Neural cell (in vitro differentiated cells): ENCODE measurements around the gene HS1BP3. TPM values are rescaled to one million over a fixed set of nuclear protein-coding genes. Genes with fewer than 3 reads are reported as not detected.

Experiments
- H2AFZ ChIP-seq: fragments of 200-600, 300-800 bp; sonication (generic), shearing (Covaris generic); 2 replicates; pipeline ENCODE4 v1.6.0; 2014; ENCODE audit warnings: low read depth, mild to moderate bottlenecking, antibody characterized with exemption, low read length, moderate library complexity
- H3F3A ChIP-seq: fragments of 200-600 bp; shearing (Covaris generic); 2 replicates; pipeline ENCODE4 v1.6.1; 2016; ENCODE audit warnings: mild to moderate bottlenecking, moderate library complexity, mixed read lengths, antibody characterized with exemption, low read length; ENCODE audit not compliant: insufficient read depth, poor library complexity, severe bottlenecking
- H3K27ac ChIP-seq: fragments of 200-600, 300-800 bp; sonication (generic), shearing (Covaris generic); 2 replicates; pipeline ENCODE4 v1.5.1; 2014; ENCODE audit warnings: mild to moderate bottlenecking, low read length, moderate library complexity
- H3K27me3 ChIP-seq: fragments of 300-800, 200-600 bp; sonication (generic), shearing (Covaris generic); 2 replicates; pipeline ENCODE4 v1.6.0; 2014; ENCODE audit warnings: mild to moderate bottlenecking, low read depth, low read length, moderate library complexity; ENCODE audit not compliant: insufficient read depth
- H3K36me3 ChIP-seq: fragments of 300-800, 200-600 bp; sonication (generic), shearing (Covaris generic); 2 replicates; pipeline ENCODE4 v1.5.1; 2014; ENCODE audit warnings: mild to moderate bottlenecking, antibody characterized with exemption, low read length, moderate library complexity; ENCODE audit not compliant: insufficient read depth
- H3K4me2 ChIP-seq: fragments of 300-800, 200-600 bp; sonication (generic), shearing (Covaris generic); 2 replicates; pipeline ENCODE4 v1.6.0; 2014; ENCODE audit warnings: mild to moderate bottlenecking, low read length
- H3K4me3 ChIP-seq: fragments of 300-800, 200-600 bp; sonication (generic), shearing (Covaris generic); 2 replicates; pipeline ENCODE4 v1.5.1; 2014; ENCODE audit warnings: mild to moderate bottlenecking, low read length, moderate library complexity
- H3K79me2 ChIP-seq: fragments of 200-600 bp; shearing (Covaris generic); replicated peaks from 2 replicates; pipeline ENCODE4 v1.6.0; 2014; ENCODE audit warnings: mild to moderate bottlenecking, low read length, moderate library complexity; ENCODE audit not compliant: insufficient read depth
- H3K9ac ChIP-seq: fragments of 300-800, 200-600 bp; sonication (generic), shearing (Covaris generic); 2 replicates; pipeline ENCODE4 v1.6.1; 2016; ENCODE audit warnings: mild to moderate bottlenecking, low read length, mixed read lengths
- H3K9me2 ChIP-seq: fragments of 200-600 bp; shearing (Covaris generic); 2 replicates; pipeline ENCODE4 v1.6.1; 2016; ENCODE audit warnings: mild to moderate bottlenecking, low read length, mixed read lengths; ENCODE audit not compliant: insufficient read depth
- H3K9me3 ChIP-seq: fragments of 200-600, 300-800 bp; sonication (generic), shearing (Covaris generic); 2 replicates; pipeline ENCODE4 v1.6.1; 2016; ENCODE audit warnings: mild to moderate bottlenecking, mixed run types, low read length, moderate library complexity, mixed read lengths
- H4K20me1 ChIP-seq: fragments of 200-600 bp; shearing (Covaris generic); 2 replicates; pipeline ENCODE4 v1.6.1; 2016; ENCODE audit warnings: mild to moderate bottlenecking, mixed run types; ENCODE audit not compliant: insufficient read depth
- CTCF ChIP-seq: fragments of 450-650 bp; IDR thresholded peaks from 2 replicates; pipeline ENCODE4 v1.5.1; 2014; ENCODE audit warnings: antibody characterized with exemption, mild to moderate bottlenecking, moderate library complexity; ENCODE audit not compliant: poor library complexity, severe bottlenecking
- EP300 ChIP-seq: fragments of 450-650 bp; conservative IDR thresholded peaks from 2 replicates; pipeline ENCODE4 v1.6.1; 2014; ENCODE audit warnings: antibody characterized with exemption, mild to moderate bottlenecking, moderate library complexity; ENCODE audit not compliant: poor library complexity, severe bottlenecking
- EZH2 ChIP-seq: fragments of 200-600, 300-800 bp; shearing (Covaris generic), sonication (generic); IDR thresholded peaks from 2 replicates; pipeline ENCODE4 v1.6.1; 2014; ENCODE audit warnings: antibody characterized with exemption, low read length, borderline replicate concordance, mild to moderate bottlenecking; ENCODE audit not compliant: insufficient read depth, poor library complexity, severe bottlenecking
- MXI1 ChIP-seq: fragments of 450-650 bp; conservative IDR thresholded peaks from 2 replicates; pipeline ENCODE4 v1.6.1; 2014; ENCODE audit warnings: antibody characterized with exemption, mild to moderate bottlenecking; ENCODE audit not compliant: poor library complexity, severe bottlenecking
- POLR2AphosphoS5 ChIP-seq: IDR thresholded peaks from 2 replicates; pipeline ENCODE4 v1.6.1; 2012
- RAD21 ChIP-seq: fragments of 450-650 bp; conservative IDR thresholded peaks from 2 replicates; pipeline ENCODE4 v1.6.1; 2014; ENCODE audit warnings: antibody characterized with exemption, mild to moderate bottlenecking, moderate library complexity
- REST ChIP-seq: IDR thresholded peaks from 2 replicates; pipeline ENCODE4 v1.6.1; 2012; ENCODE audit warnings: borderline replicate concordance
- SMC3 ChIP-seq: fragments of 450-650 bp; conservative IDR thresholded peaks from 2 replicates; pipeline ENCODE4 v1.6.1; 2014; ENCODE audit warnings: antibody characterized with exemption, mild to moderate bottlenecking, moderate library complexity; ENCODE audit not compliant: poor library complexity
- TAF1 ChIP-seq: IDR thresholded peaks from 2 replicates; pipeline ENCODE4 v1.6.1; 2012; ENCODE audit warnings: low read depth
- polyA plus RNA-seq: library from polyadenylated mRNA; depleted of rRNA; stranded (reverse); fragments of >200 nt; gene quantifications from 2 replicates; pipeline ENCODE4 v1.2.3, GENCODE V29; 2014

Gene HS1BP3
- polyA plus RNA-seq, 1 donor from 2014 or later = 8.9 TPM

DNA sequence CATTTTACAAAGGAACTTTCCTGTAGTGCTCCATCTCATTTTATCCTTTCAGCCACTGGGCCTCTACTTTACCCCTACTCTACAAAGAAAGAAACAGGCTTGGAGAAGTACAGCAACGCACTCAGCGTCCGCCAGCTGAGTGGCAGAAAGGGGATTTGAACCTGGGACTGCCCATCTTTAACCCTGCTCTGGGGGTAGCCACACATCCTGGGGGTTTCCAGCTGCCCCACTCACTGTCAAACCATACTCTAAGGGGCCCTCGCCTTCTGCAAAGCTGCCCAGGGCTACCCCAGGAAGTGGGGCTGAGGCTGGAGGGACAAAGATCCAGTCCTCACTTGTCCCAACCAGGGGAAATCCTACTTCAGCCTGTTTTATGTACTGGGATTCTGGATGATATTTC lies 17.9 kb downstream of the HS1BP3 start:
- H3K9me2 ChIP-seq = no peaks in the 10 kb centered on the region
- H3K4me2 ChIP-seq = no peak overlapping the region
- H3K9ac ChIP-seq = no peak overlapping the region
- H3K4me3 ChIP-seq = no peak overlapping the region
- no peaks in the 10 kb centered on the region for H3K27me3 ChIP-seq
- H4K20me1 ChIP-seq = no peaks in the 10 kb centered on the region
- H2AFZ ChIP-seq = no peak overlapping the region
- no peaks in the 10 kb centered on the region for H3F3A ChIP-seq
- H3K9me3 ChIP-seq = no peaks in the 10 kb centered on the region
- H3K36me3 ChIP-seq = no peaks in the 10 kb centered on the region
- TF ChIP-seq RAD21 (no peak), MXI1 (no peak), CTCF (no peak), REST (no peak), POLR2AphosphoS5 (no peak), EP300 (no peak), SMC3 (no peak), EZH2 (no peak), TAF1 (no peak)
- H3K27ac ChIP-seq = no peak overlapping the region
- no peaks in the 10 kb centered on the region for H3K79me2 ChIP-seq

- H3K4me3 ChIP-seq = no peak overlapping the region
- H3F3A ChIP-seq = no peaks in the 10 kb centered on the region
- no peaks in the 10 kb centered on the region for H4K20me1 ChIP-seq
- no peak overlapping the region for H2AFZ ChIP-seq
- no peaks in the 10 kb centered on the region for H3K36me3 ChIP-seq
- H3K9me2 ChIP-seq = no peaks in the 10 kb centered on the region
- no peaks in the 10 kb centered on the region for H3K79me2 ChIP-seq
- no peak overlapping the region for H3K9ac ChIP-seq
- TF ChIP-seq RAD21 = no peak
- no peak for TF ChIP-seq EP300
- TF ChIP-seq SMC3 = no peak
- TF ChIP-seq EZH2 = no peak
- H3K4me2 ChIP-seq = no peak overlapping the region
- no peaks in the 10 kb centered on the region for H3K9me3 ChIP-seq
- no peaks in the 10 kb centered on the region for H3K27me3 ChIP-seq
- H3K27ac ChIP-seq = no peak overlapping the region
These were observed 18.4 kb downstream of the HS1BP3 start for GRCh38 chr2:20632446-20632990.
